ENCODE results near the gene FMNL3.

The FMNL3 gene

GRCh38 chr12:49673446-49674317 is 33.5 kb downstream of the FMNL3 start:
- TF ChIP-seq TEAD4 (IDR thresholded peaks at IDR 0.05) (peak; percentile 11; the same call in 1 of the 2 replicates), ZBTB7A (IDR thresholded peaks at IDR 0.05; ENCODE audit: low read depth) (peak; percentile 69; the same call in 1 of the 2 replicates), TCF12 (IDR thresholded peaks at IDR 0.05; ENCODE audit: low read depth) (peak; percentile 41), NFIC (IDR thresholded peaks at IDR 0.05) (peak; percentile 49), RAD21 (IDR thresholded peaks at IDR 0.05; ENCODE audit: low read depth) (no peak; the same call in 1 of the 2 replicates), TAF1 (IDR thresholded peaks at IDR 0.05; ENCODE audit: low read depth) (no peak), CREB1 (IDR thresholded peaks at IDR 0.05; ENCODE audit: low read depth) (peak; percentile 45), MAX (IDR thresholded peaks at IDR 0.05) (0 out of 2 replicates have a peak, but pooled peaks have one; percentile 47), YY1 (IDR thresholded peaks at IDR 0.05; ENCODE audit: low read depth) (no peak)

GRCh38 chr12:49672301-49673217 is 34.6 kb downstream of the FMNL3 start:
- TF ChIP-seq MAX (IDR thresholded peaks at IDR 0.05) (no peak), TEAD4 (IDR thresholded peaks at IDR 0.05) (no peak), TCF12 (IDR thresholded peaks at IDR 0.05; ENCODE audit: low read depth) (no peak), CEBPB (IDR thresholded peaks at IDR 0.05) (no peak), USF1 (IDR thresholded peaks at IDR 0.05) (no peak), NFIC (IDR thresholded peaks at IDR 0.05) (no peak), ZBTB7A (IDR thresholded peaks at IDR 0.05; ENCODE audit: low read depth) (no peak)

GRCh38 chr12:49671031-49671765 is 36.0 kb downstream of the FMNL3 start:
- TF ChIP-seq MAX (IDR thresholded peaks at IDR 0.05): no peak
- TF ChIP-seq RAD21 (IDR thresholded peaks at IDR 0.05; ENCODE audit: low read depth): no peak
- TF ChIP-seq USF1 (IDR thresholded peaks at IDR 0.05): no peak
- TF ChIP-seq TAF1 (IDR thresholded peaks at IDR 0.05; ENCODE audit: low read depth): no peak

- TF ChIP-seq USF1 (IDR thresholded peaks at IDR 0.05) (no peak), RAD21 (IDR thresholded peaks at IDR 0.05; ENCODE audit: low read depth) (no peak), YY1 (IDR thresholded peaks at IDR 0.05; ENCODE audit: low read depth) (no peak), EGR1 (IDR thresholded peaks at IDR 0.05) (no peak), NFIC (IDR thresholded peaks at IDR 0.05) (no peak), ZBTB7A (IDR thresholded peaks at IDR 0.05; ENCODE audit: low read depth) (no peak), TCF12 (IDR thresholded peaks at IDR 0.05; ENCODE audit: low read depth) (no peak), CREB1 (IDR thresholded peaks at IDR 0.05; ENCODE audit: low read depth) (no peak), TAF1 (IDR thresholded peaks at IDR 0.05; ENCODE audit: low read depth) (no peak), REST (IDR thresholded peaks at IDR 0.05; ENCODE audit: low read depth) (no peak), FOXM1 (IDR thresholded peaks at IDR 0.05; ENCODE audit: borderline replicate concordance, low read depth) (no peak), EP300 (IDR thresholded peaks at IDR 0.05; ENCODE audit: borderline replicate concordance) (no peak), CEBPB (IDR thresholded peaks at IDR 0.05) (no peak), MAX (IDR thresholded peaks at IDR 0.05) (no peak), TEAD4 (IDR thresholded peaks at IDR 0.05) (no peak)
These were observed 37.4 kb downstream of the FMNL3 start for GRCh38 chr12:49669796-49670195.

- TF ChIP-seq FOXM1 (IDR thresholded peaks at IDR 0.05; ENCODE audit: borderline replicate concordance, low read depth) (no peak), RAD21 (IDR thresholded peaks at IDR 0.05; ENCODE audit: low read depth) (no peak), TCF12 (IDR thresholded peaks at IDR 0.05; ENCODE audit: low read depth) (no peak), EGR1 (IDR thresholded peaks at IDR 0.05) (no peak), REST (IDR thresholded peaks at IDR 0.05; ENCODE audit: low read depth) (no peak), USF1 (IDR thresholded peaks at IDR 0.05) (no peak), CEBPB (IDR thresholded peaks at IDR 0.05) (no peak), ZBTB7A (IDR thresholded peaks at IDR 0.05; ENCODE audit: low read depth) (no peak), EP300 (IDR thresholded peaks at IDR 0.05; ENCODE audit: borderline replicate concordance) (no peak), TEAD4 (IDR thresholded peaks at IDR 0.05) (no peak), CREB1 (IDR thresholded peaks at IDR 0.05; ENCODE audit: low read depth) (no peak)
These were observed 39.7 kb downstream of the FMNL3 start for GRCh38 chr12:49667325-49668090.

All from Ishikawa (cell line).